NT2/D1 (cell line): Measurements from ENCODE around the gene AGPAT2.

Experiments
- YY1 ChIP-seq: IDR thresholded peaks from 2 replicates; pipeline ENCODE4 v1.6.1; 2011; ENCODE audit not compliant: insufficient read length, insufficient read depth
- ZNF274 ChIP-seq: IDR thresholded peaks from 2 replicates; pipeline ENCODE4 v1.6.1; 2011; ENCODE audit warnings: mild to moderate bottlenecking, low read depth, low read length

DNA sequence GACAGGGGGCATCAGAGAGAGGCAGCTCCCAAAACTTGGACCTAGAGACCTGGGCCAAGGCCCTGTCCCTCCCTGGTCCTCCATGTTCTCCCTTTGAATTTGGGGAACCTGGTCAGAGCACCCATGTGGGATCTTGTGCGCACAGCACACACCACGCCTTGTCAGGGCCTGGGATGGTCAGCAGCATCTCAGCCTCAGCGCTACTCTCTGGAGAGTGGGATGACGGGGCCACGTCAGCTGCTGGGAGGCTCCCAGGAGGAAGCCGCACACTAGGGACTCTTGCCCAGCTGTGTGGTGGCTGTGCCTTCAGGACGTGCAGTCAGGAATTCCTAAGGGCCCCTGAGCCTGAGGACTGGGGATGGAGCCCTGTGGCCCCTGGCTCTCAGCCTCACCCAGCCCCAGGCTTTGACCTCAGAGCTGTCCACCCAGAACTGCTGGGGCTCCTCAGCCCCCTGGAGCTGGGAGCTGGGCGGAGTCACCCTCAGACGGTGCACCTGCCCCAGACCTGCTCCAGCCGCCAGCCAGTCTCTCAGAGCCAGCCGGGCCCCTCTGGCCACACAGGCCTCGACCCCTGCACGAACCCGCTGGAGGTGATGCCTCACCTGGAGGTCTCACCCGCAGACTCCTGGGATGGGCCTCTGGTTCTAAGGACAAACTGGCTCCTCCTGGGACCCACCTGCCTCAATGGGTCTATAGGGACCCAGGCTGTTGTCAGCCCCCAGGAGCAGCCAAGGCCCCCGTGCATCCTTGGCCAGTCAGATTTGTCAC is 62.9 kb downstream of the AGPAT2 start:
- TF ChIP-seq YY1 = no peak
- no peak for TF ChIP-seq ZNF274
